DOHH2 (cell line): ENCODE measurements around the gene GALR1.
"Not testable (repeated sequence)": the region's sequence is repeated elsewhere in the genome, so short reads cannot be mapped to it uniquely, and the experiment has no call there.

Experiments
- H3F3A ChIP-seq: fragments of 200-600 bp; sonication (generic), shearing (Covaris generic); 2 replicates; pipeline ENCODE4 v1.6.0; 2016; ENCODE audit warnings: antibody characterized with exemption, mild to moderate bottlenecking; ENCODE audit not compliant: control insufficient read depth, insufficient read depth
- H3K27ac ChIP-seq: fragments of 200-600 bp; sonication (generic); 2 replicates; pipeline ENCODE4 v1.5.1; 2014; ENCODE audit warnings: low read depth, mild to moderate bottlenecking, low read length, moderate library complexity
- H3K27me3 ChIP-seq: fragments of 200-600 bp; sonication (generic); 2 replicates; pipeline ENCODE4 v1.6.1; 2014; ENCODE audit warnings: mild to moderate bottlenecking, low read length, mixed read lengths; ENCODE audit not compliant: control insufficient read depth
- H3K36me3 ChIP-seq: fragments of 200-600 bp; sonication (generic); 2 replicates; pipeline ENCODE4 v1.6.1; 2014; ENCODE audit warnings: mild to moderate bottlenecking, low read length, moderate library complexity, mixed read lengths; ENCODE audit not compliant: control insufficient read depth
- H3K4me1 ChIP-seq: fragments of 200-600 bp; sonication (generic); 2 replicates; pipeline ENCODE4 v1.6.1; 2014; ENCODE audit warnings: mild to moderate bottlenecking, low read length, mixed read lengths; ENCODE audit not compliant: control insufficient read depth
- H3K4me2 ChIP-seq: fragments of 200-600 bp; sonication (generic); 2 replicates; pipeline ENCODE4 v1.6.0; 2014; ENCODE audit warnings: mild to moderate bottlenecking, low read length, moderate library complexity
- H3K4me3 ChIP-seq: fragments of 200-600 bp; sonication (generic); 2 replicates; pipeline ENCODE4 v1.5.1; 2014; ENCODE audit warnings: mild to moderate bottlenecking, low read length, mixed read lengths
- H3K79me2 ChIP-seq: fragments of 200-600 bp; sonication (generic); 2 replicates; pipeline ENCODE4 v1.6.1; 2014; ENCODE audit warnings: mild to moderate bottlenecking, low read length, mixed read lengths; ENCODE audit not compliant: control insufficient read depth
- H3K9me2 ChIP-seq: fragments of 200-600 bp; sonication (generic); replicated peaks from 2 replicates; pipeline ENCODE4 v1.6.1; 2014; ENCODE audit warnings: mild to moderate bottlenecking, low read length, mixed read lengths; ENCODE audit not compliant: control insufficient read depth
- H3K9me3 ChIP-seq: fragments of 200-600 bp; sonication (generic); 2 replicates; pipeline ENCODE4 v1.6.1; 2014; ENCODE audit warnings: antibody characterized with exemption, low read length, mixed read lengths; ENCODE audit not compliant: control insufficient read depth, insufficient read depth
- H4K20me1 ChIP-seq: fragments of 200-600 bp; sonication (generic); 2 replicates; pipeline ENCODE4 v1.6.0; 2014; ENCODE audit warnings: low read depth, mild to moderate bottlenecking, antibody characterized with exemption, low read length, moderate library complexity; ENCODE audit not compliant: control insufficient read depth, insufficient read depth
- EZH2phosphoT487 ChIP-seq: fragments of 200-600 bp; sonication (generic); IDR thresholded peaks from 2 replicates; pipeline ENCODE4 v1.6.1; 2017; ENCODE audit warnings: borderline replicate concordance, mild to moderate bottlenecking, antibody characterized with exemption, low read length, moderate library complexity, mixed read lengths
- TF ChIP-seq, protein P1 (sequence below): fragments of 200-600 bp; sonication (generic); IDR thresholded peaks from one replicate; pipeline ENCODE4 v1.5.1; 2014; ENCODE audit warnings: antibody characterized with exemption, mild to moderate bottlenecking, low read depth, low read length; ENCODE audit not compliant: poor library complexity, severe bottlenecking

The GALR1 gene

DNA sequence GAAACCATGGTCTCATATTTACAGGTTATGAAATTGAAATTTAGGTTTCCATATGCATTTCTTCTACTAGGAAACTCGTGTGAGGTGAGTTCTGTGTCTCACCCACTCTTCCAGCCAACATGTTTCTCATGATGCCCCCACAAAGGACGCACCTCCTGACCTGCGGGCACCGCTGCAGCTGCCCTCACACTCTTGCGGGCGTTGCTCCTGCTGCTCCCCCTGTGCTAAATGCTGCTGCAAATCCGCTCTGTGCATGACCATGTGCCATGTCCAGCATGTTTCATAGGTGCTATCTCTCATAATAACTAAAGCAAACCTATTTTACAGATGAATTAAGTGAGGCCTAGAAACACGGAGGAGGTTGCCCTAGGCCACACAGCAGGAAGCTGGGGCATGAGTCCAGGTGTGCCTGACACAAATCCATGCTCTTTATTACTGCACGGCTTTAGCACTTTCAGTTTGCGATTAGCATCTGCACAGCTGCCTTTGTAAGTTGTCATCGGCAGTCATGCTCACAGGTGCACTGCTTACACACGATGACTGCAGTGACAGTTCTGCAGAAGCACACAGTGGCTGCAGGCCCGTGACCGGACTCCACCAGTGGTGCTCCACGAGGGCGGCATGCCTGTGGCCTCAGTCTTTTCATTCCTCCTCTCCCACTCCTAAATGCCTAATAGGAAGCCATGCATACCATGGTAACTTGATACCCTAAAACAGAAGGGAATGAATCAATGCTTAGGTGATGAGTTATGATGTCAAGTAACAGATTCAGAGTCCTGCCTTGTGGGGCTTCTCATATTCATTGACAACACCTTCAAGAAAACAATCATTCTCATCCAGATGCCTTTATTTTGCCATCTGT lies 14.9 kb upstream of the GALR1 start:
- Histone ChIP-seq H3K36me3 (no peaks in the 10 kb centered on the region), H3F3A (no peaks in the 10 kb centered on the region), H3K9me3 (peaks cover 18% of the 10 kb centered on the region; the same call in 1 of the 2 replicates), H3K27me3 (no peaks in the 10 kb centered on the region), H3K27ac (no peak overlapping the region), H3K9me2 (no peaks in the 10 kb centered on the region), H3K4me1 (no peaks in the 10 kb centered on the region), H3K79me2 (no peaks in the 10 kb centered on the region), H4K20me1 (no peaks in the 10 kb centered on the region), H3K4me3 (no peak overlapping the region), H3K4me2 (no peak overlapping the region)
- TF ChIP-seq, protein P1, sequence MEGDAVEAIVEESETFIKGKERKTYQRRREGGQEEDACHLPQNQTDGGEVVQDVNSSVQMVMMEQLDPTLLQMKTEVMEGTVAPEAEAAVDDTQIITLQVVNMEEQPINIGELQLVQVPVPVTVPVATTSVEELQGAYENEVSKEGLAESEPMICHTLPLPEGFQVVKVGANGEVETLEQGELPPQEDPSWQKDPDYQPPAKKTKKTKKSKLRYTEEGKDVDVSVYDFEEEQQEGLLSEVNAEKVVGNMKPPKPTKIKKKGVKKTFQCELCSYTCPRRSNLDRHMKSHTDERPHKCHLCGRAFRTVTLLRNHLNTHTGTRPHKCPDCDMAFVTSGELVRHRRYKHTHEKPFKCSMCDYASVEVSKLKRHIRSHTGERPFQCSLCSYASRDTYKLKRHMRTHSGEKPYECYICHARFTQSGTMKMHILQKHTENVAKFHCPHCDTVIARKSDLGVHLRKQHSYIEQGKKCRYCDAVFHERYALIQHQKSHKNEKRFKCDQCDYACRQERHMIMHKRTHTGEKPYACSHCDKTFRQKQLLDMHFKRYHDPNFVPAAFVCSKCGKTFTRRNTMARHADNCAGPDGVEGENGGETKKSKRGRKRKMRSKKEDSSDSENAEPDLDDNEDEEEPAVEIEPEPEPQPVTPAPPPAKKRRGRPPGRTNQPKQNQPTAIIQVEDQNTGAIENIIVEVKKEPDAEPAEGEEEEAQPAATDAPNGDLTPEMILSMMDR: no peak
- no peak for TF ChIP-seq EZH2phosphoT487

DNA sequence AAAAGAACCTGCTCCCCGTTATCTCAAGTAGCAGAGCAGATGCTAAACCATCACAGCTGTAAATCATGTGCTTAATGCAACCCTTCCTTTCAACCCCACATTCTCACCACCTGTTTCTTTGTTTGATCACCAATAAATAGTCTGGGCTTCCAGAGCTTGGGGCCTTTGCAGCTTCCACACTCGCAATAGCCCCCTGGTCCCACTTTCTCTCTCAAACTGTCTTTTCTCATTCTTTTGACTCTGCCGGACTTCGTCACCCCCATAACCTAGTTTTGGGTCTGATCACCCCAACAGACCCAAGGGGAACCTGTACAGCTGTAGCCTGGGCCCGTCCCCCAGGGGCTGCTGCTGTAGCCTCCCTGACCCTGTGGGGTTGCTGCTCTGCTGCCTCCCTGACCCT lies 10.4 kb upstream of the GALR1 start:
- not testable (repeated sequence) for H4K20me1 ChIP-seq

DNA sequence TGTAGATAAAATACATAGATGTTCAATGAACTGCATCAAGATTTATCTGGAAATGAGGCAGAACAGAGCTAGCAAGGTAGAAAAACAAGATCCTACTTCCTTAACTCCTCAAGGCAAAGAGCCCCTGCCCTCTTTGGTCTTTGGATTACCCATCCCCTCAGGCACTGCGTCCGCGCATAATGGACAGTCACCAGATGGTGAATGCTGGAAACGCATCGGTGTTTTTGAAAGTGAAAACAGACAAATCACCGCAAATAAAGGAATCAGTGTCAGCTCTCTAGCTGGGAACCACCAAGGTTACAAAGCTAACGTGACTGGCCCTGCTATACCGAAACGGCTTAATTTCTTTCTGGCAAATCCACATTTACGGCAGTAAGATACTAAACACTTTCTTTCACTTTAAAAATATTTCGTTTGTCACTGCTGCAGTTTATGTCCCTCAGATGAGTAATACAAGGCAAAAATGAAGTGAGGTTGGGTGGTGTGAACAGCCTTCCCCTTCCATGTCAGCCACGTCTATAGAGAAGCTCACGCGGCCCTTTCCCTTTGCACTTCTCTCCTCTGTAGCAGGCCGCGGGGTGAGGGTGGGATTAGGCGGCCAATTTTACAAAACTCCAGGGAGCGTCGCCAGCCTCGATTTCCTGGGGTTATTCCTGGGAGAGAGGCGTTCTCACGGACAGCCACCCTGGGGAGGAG lies 627 bp upstream of the GALR1 start:
- no peak for TF ChIP-seq EZH2phosphoT487
- TF ChIP-seq, protein P1: no peak
- Histone ChIP-seq H3K79me2 (no peaks in the 10 kb centered on the region), H3F3A (no peaks in the 10 kb centered on the region), H3K4me2 (no peak overlapping the region), H3K4me3 (no peak overlapping the region), H3K27ac (no peak overlapping the region), H4K20me1 (no peaks in the 10 kb centered on the region), H3K9me2 (no peaks in the 10 kb centered on the region), H3K4me1 (no peaks in the 10 kb centered on the region), H3K27me3 (no peaks in the 10 kb centered on the region), H3K36me3 (no peaks in the 10 kb centered on the region), H3K9me3 (peaks cover 17% of the 10 kb centered on the region; the same call in 1 of the 2 replicates)

More for the DNA sequence above, 10.4 kb upstream of the GALR1 start:
- H3K36me3 ChIP-seq, H3K79me2 ChIP-seq, H3K4me1 ChIP-seq, H3K9me2 ChIP-seq, H3K27me3 ChIP-seq, H3K4me2 ChIP-seq, H3K27ac ChIP-seq, H3K4me3 ChIP-seq, H3F3A ChIP-seq: not testable (repeated sequence)
- H3K9me3 ChIP-seq: peaks cover 19% of the 10 kb centered on the region; the same call in 1 of the 2 replicates

DNA sequence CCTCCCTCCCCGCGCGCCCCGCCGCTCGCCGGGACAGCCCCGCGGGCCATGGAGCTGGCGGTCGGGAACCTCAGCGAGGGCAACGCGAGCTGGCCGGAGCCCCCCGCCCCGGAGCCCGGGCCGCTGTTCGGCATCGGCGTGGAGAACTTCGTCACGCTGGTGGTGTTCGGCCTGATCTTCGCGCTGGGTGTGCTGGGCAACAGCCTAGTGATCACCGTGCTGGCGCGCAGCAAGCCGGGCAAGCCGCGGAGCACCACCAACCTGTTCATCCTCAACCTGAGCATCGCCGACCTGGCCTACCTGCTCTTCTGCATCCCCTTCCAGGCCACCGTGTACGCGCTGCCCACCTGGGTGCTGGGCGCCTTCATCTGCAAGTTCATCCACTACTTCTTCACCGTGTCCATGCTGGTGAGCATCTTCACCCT lies 865 bp downstream of the GALR1 start:
- Histone ChIP-seq H3K4me3 (no peak overlapping the region), H3K36me3 (no peaks in the 10 kb centered on the region)

More for the DNA sequence above, 865 bp downstream of the GALR1 start:
- H3K9me2 ChIP-seq: no peaks in the 10 kb centered on the region
- H3K79me2 ChIP-seq: no peaks in the 10 kb centered on the region
- H3K4me2 ChIP-seq: no peak overlapping the region
- no peak overlapping the region for H3K27ac ChIP-seq
- TF ChIP-seq EZH2phosphoT487: no peak
- TF ChIP-seq, protein P1: no peak
- H3K4me1 ChIP-seq: no peaks in the 10 kb centered on the region
- no peaks in the 10 kb centered on the region for H3F3A ChIP-seq
- no peaks in the 10 kb centered on the region for H4K20me1 ChIP-seq
- H3K27me3 ChIP-seq: no peaks in the 10 kb centered on the region
- peaks cover 17% of the 10 kb centered on the region; the same call in 1 of the 2 replicates for H3K9me3 ChIP-seq
